ENCODE data around the gene SESTD1. TPM values are rescaled to one million over a fixed set of nuclear protein-coding genes. Genes with fewer than 3 reads are reported as not detected.

The SESTD1 gene
- total and polyA plus RNA-seq, 2 of the 13 experiments (the other 11 are each of a cell fraction or from before 2014, with no cell fraction given): 74.4 to 101 TPM

GRCh38 chr2:179272406-179273192 lies 8.0 kb upstream of the SESTD1 start (continued):
- TF ChIP-seq TARDBP (CRISPR knock-in tag; IDR thresholded peaks at IDR 0.05) (peak; percentile 82; the same call in 1 of the 2 replicates), MEF2D (CRISPR knock-in tag; IDR thresholded peaks at IDR 0.05) (0 out of 2 replicates have a peak, but pooled peaks have one; percentile 25), CREB1 (IDR thresholded peaks at IDR 0.05) (no peak), CREB1 (CRISPR knock-in tag; IDR thresholded peaks at IDR 0.05) (peak; percentile 64), ZNF335 (CRISPR knock-in tag; IDR thresholded peaks at IDR 0.05) (no peak), POLR2G (IDR thresholded peaks at IDR 0.05; ENCODE audit: low read depth, low read length) (peak; percentile 60), MXI1 (IDR thresholded peaks at IDR 0.05; ENCODE audit: borderline replicate concordance, low read depth, low read length) (0 out of 3 replicates have a peak, but pooled peaks have one; percentile 21), IRF2 (CRISPR knock-in tag; IDR thresholded peaks at IDR 0.05) (peak; percentile 63; the same call in 1 of the 2 replicates), REST (IDR thresholded peaks at IDR 0.05; ENCODE audit: borderline replicate concordance in 1 of 2, low read depth in 1 of 2, low read length in 2 of 2) (0 out of 4 replicates have a peak, but pooled peaks of 1 of the 2 experiments have one; percentile 44), ZSCAN25 (CRISPR knock-in tag; IDR thresholded peaks at IDR 0.05) (no peak), ZSCAN20 (CRISPR knock-in tag; IDR thresholded peaks at IDR 0.05; ENCODE audit: borderline replicate concordance) (0 out of 2 replicates have a peak, but pooled peaks have one; percentile 58), KLF16 (CRISPR knock-in tag; IDR thresholded peaks at IDR 0.05) (peak in 1 of 2 experiments; percentile 80; a peak in 1 of 4 replicates), CEBPB (IDR thresholded peaks at IDR 0.05; ENCODE audit: borderline replicate concordance, low read depth, low read length) (peak; percentile 26; the same call in 1 of the 2 replicates), MED1 (CRISPR knock-in tag; IDR thresholded peaks at IDR 0.05) (peak; percentile 94), AHDC1 (CRISPR knock-in tag; IDR thresholded peaks at IDR 0.05; ENCODE audit: borderline replicate concordance) (peak; percentile 94; the same call in 1 of the 2 replicates), MIXL1 (CRISPR knock-in tag; IDR thresholded peaks at IDR 0.05) (peak; percentile 94), KDM4B (CRISPR knock-in tag; IDR thresholded peaks at IDR 0.05) (peak; percentile 50; the same call in 1 of the 2 replicates), PHF5A (CRISPR knock-in tag; IDR thresholded peaks at IDR 0.05; ENCODE audit: low read depth, unreplicated experiment) (peak; percentile 79), ASH2L (IDR thresholded peaks at IDR 0.05; ENCODE audit: insufficient read length, low read depth, low read length) (peak; percentile 94)

Measured in HepG2 (cell line).